Subcutaneous abdominal adipose tissue (tissue), 5 donors: ENCODE data around the gene REXO4.
"Not testable (repeated sequence)": the region's sequence is repeated elsewhere in the genome, so short reads cannot be mapped to it uniquely, and the experiment has no call there.

ENCODE experiments used
- H3K27ac ChIP-seq: one replicate; pipeline ENCODE4 v1.7.0; 2013; ENCODE audit warnings: low read depth, mild to moderate bottlenecking, inconsistent platforms, low read length, moderate library complexity
- H3K27me3 ChIP-seq, 5 donors: one replicate each; pipeline ENCODE4 v1.7.0; 2013; ENCODE audit warnings: low read length in 5 of 5, inconsistent platforms in 1 of 5; ENCODE audit not compliant: control insufficient read depth in 5 of 5, insufficient read depth in 4 of 5
- H3K36me3 ChIP-seq, 5 donors: one replicate each; pipeline ENCODE4 v1.7.0; 2013; ENCODE audit warnings: low read length in 5 of 5; ENCODE audit not compliant: control insufficient read depth in 5 of 5, insufficient read depth in 5 of 5
- H3K4me1 ChIP-seq, 5 donors: one replicate each; pipeline ENCODE4 v1.7.0; 2013; ENCODE audit warnings: low read length in 5 of 5, mild to moderate bottlenecking in 3 of 5, moderate library complexity in 1 of 5; ENCODE audit not compliant: control insufficient read depth in 5 of 5, insufficient read depth in 5 of 5
- H3K4me3 ChIP-seq, 5 donors: one replicate each; pipeline ENCODE4 v1.7.0; 2013; ENCODE audit warnings: low read length in 5 of 5, low read depth in 1 of 5
- H3K9ac ChIP-seq, 5 donors: one replicate each; pipeline ENCODE4 v1.7.0; 2013; ENCODE audit warnings: low read length in 5 of 5, mild to moderate bottlenecking in 4 of 5, moderate library complexity in 3 of 5
- H3K9me3 ChIP-seq, 5 donors: one replicate each; pipeline ENCODE4 v1.7.0; 2013; ENCODE audit warnings: low read length in 5 of 5; ENCODE audit not compliant: control insufficient read depth in 5 of 5
- donor health status: healthy.
- donor health status: healthy.
- donor health status: healthy.
- donor health status: healthy.
- donor health status: healthy.

REXO4 gene

GRCh38 chr9:133394687-133395271 is 23.0 kb downstream of the REXO4 start:
- Histone ChIP-seq H3K9ac (no peak overlapping the region), H3K27me3 (peaks cover 23 to 32% (median 26%) of the 10 kb centered on the region in 5 donors), H3K4me1 (peaks cover 0 to 4% (median 0%) of the 10 kb centered on the region in 5 donors), H3K9me3 (no peaks in the 10 kb centered on the region), H3K36me3 (no peaks in the 10 kb centered on the region), H3K4me3 (no peak overlapping the region), H3K27ac (no peak overlapping the region)

- H3K36me3 ChIP-seq = no peaks in the 10 kb centered on the region
- no peak overlapping the region for H3K4me3 ChIP-seq
- no peaks in the 10 kb centered on the region for H3K9me3 ChIP-seq
- H3K9ac ChIP-seq = no peak overlapping the region
- H3K27me3 ChIP-seq = peaks cover 23 to 34% (median 26%) of the 10 kb centered on the region in 5 donors
- H3K4me1 ChIP-seq = peaks cover 0 to 4% (median 0%) of the 10 kb centered on the region in 5 donors
- no peak overlapping the region for H3K27ac ChIP-seq
These were observed 24.4 kb downstream of the REXO4 start for GRCh38 chr9:133393399-133393798.

- H3K36me3 ChIP-seq, H3K9ac ChIP-seq, H3K27ac ChIP-seq, H3K4me1 ChIP-seq, H3K4me3 ChIP-seq, H3K9me3 ChIP-seq: not testable (repeated sequence)
- H3K27me3 ChIP-seq = peaks cover 23 to 30% (median 25%) of the 10 kb centered on the region in 5 donors
These were observed 25.5 kb downstream of the REXO4 start for GRCh38 chr9:133392308-133392707.

- H3K9ac ChIP-seq, H3K36me3 ChIP-seq, H3K4me3 ChIP-seq, H3K4me1 ChIP-seq, H3K27ac ChIP-seq, H3K9me3 ChIP-seq: not testable (repeated sequence)
- H3K27me3 ChIP-seq = peaks cover 18 to 25% (median 23%) of the 10 kb centered on the region in 5 donors
These were observed 26.4 kb downstream of the REXO4 start for GRCh38 chr9:133391449-133391848.

GRCh38 chr9:133390713-133391112 is 27.1 kb downstream of the REXO4 start:
- H3K9me3 ChIP-seq = no peaks in the 10 kb centered on the region
- no peak overlapping the region for H3K27ac ChIP-seq
- no peaks in the 10 kb centered on the region for H3K4me1 ChIP-seq
- H3K9ac ChIP-seq = no peak overlapping the region
- no peaks in the 10 kb centered on the region for H3K36me3 ChIP-seq
- H3K27me3 ChIP-seq = peaks cover 18 to 25% (median 23%) of the 10 kb centered on the region in 5 donors
- H3K4me3 ChIP-seq = no peak overlapping the region

- H3K4me3 ChIP-seq = no peak overlapping the region
- H3K36me3 ChIP-seq = no peaks in the 10 kb centered on the region
- H3K27ac ChIP-seq = no peak overlapping the region
- H3K4me1 ChIP-seq = no peaks in the 10 kb centered on the region
- H3K27me3 ChIP-seq = peaks cover 10 to 19% (median 14%) of the 10 kb centered on the region in 5 donors
- H3K9ac ChIP-seq = no peak overlapping the region
- H3K9me3 ChIP-seq = no peaks in the 10 kb centered on the region
These were observed 28.2 kb downstream of the REXO4 start for GRCh38 chr9:133389562-133389961.

GRCh38 chr9:133389025-133389557 is 28.7 kb downstream of the REXO4 start:
- no peak overlapping the region for H3K27ac ChIP-seq
- H3K4me1 ChIP-seq = no peaks in the 10 kb centered on the region
- peaks cover 5 to 14% (median 10%) of the 10 kb centered on the region in 5 donors for H3K27me3 ChIP-seq
- no peaks in the 10 kb centered on the region for H3K36me3 ChIP-seq
- H3K9ac ChIP-seq = no peak overlapping the region
- H3K4me3 ChIP-seq = no peak overlapping the region
- H3K9me3 ChIP-seq = no peaks in the 10 kb centered on the region

- no peak overlapping the region for H3K9ac ChIP-seq
- no peaks in the 10 kb centered on the region for H3K9me3 ChIP-seq
- H3K27me3 ChIP-seq = peaks cover 0 to 7% (median 5%) of the 10 kb centered on the region in 5 donors
- H3K4me1 ChIP-seq = no peaks in the 10 kb centered on the region
- H3K4me3 ChIP-seq = no peak overlapping the region
- no peak overlapping the region for H3K27ac ChIP-seq
- no peaks in the 10 kb centered on the region for H3K36me3 ChIP-seq
These were observed 30.1 kb downstream of the REXO4 start for GRCh38 chr9:133387680-133388079.

- Histone ChIP-seq H3K4me3 (no peak overlapping the region), H3K4me1 (no peaks in the 10 kb centered on the region), H3K27ac (no peak overlapping the region), H3K9me3 (no peaks in the 10 kb centered on the region), H3K36me3 (no peaks in the 10 kb centered on the region), H3K27me3 (peaks cover 0 to 7% (median 5%) of the 10 kb centered on the region in 5 donors), H3K9ac (no peak overlapping the region)
These were observed 31.5 kb downstream of the REXO4 start for GRCh38 chr9:133386338-133386737.

GRCh38 chr9:133385452-133385851 is 32.4 kb downstream of the REXO4 start:
- Histone ChIP-seq H3K36me3 (no peaks in the 10 kb centered on the region), H3K4me1 (no peaks in the 10 kb centered on the region), H3K9me3 (no peaks in the 10 kb centered on the region), H3K9ac (no peak overlapping the region), H3K4me3 (no peak overlapping the region), H3K27ac (no peak overlapping the region), H3K27me3 (peaks cover 0 to 4% (median under 1%) of the 10 kb centered on the region in 5 donors)
